ENCODE results near the gene CTIF.
A peak's percentile ranks its signal among the peaks of the same experiment; 100 is the strongest.

Gene CTIF

GRCh38 chr18:48851599-48851960, 312.7 kb downstream of the CTIF start:
- H3K27me3 ChIP-seq = no peaks in the 10 kb centered on the region
- TF ChIP-seq Cebpa-rat (IDR thresholded peaks at IDR 0.05) = no peak
- H3K36me3 ChIP-seq = peaks cover 7% of the 10 kb centered on the region; the same call in 1 of the 2 replicates
- H3K9ac ChIP-seq = peak overlapping the region; percentile 68
- H3K4me2 ChIP-seq = peak overlapping the region; percentile 97
- peak overlapping the region; percentile 46 for H3K4me3 ChIP-seq
- H3K27ac ChIP-seq = peak overlapping the region; percentile 82
- peaks cover 58% of the 10 kb centered on the region for H3K4me1 ChIP-seq
- no peaks in the 10 kb centered on the region for H4K20me1 ChIP-seq
- H3K9me3 ChIP-seq = no peaks in the 10 kb centered on the region

GRCh38 chr18:48852292-48852691, 313.5 kb downstream of the CTIF start:
- peak overlapping the region; percentile 97 for H3K4me2 ChIP-seq
- H3K4me3 ChIP-seq = no peak overlapping the region
- peaks cover 10% of the 10 kb centered on the region; the same call in 1 of the 2 replicates for H3K36me3 ChIP-seq
- peaks cover 58% of the 10 kb centered on the region for H3K4me1 ChIP-seq
- H3K27ac ChIP-seq = no peak overlapping the region; the same call in 1 of the 2 replicates
- H3K9ac ChIP-seq = no peak overlapping the region
- H3K27me3 ChIP-seq = no peaks in the 10 kb centered on the region
- no peaks in the 10 kb centered on the region for H4K20me1 ChIP-seq
- no peak for TF ChIP-seq Cebpa-rat (IDR thresholded peaks at IDR 0.05)
- H3K9me3 ChIP-seq = no peaks in the 10 kb centered on the region

GRCh38 chr18:48852794-48853193, 314.0 kb downstream of the CTIF start:
- H3K27ac ChIP-seq = no peak overlapping the region
- H3K4me3 ChIP-seq = no peak overlapping the region
- H3K9ac ChIP-seq = no peak overlapping the region
- peak overlapping the region; percentile 97 for H3K4me2 ChIP-seq
- TF ChIP-seq Cebpa-rat (IDR thresholded peaks at IDR 0.05) = no peak
- peaks cover 15% of the 10 kb centered on the region; the same call in 1 of the 2 replicates for H3K36me3 ChIP-seq
- no peaks in the 10 kb centered on the region for H3K9me3 ChIP-seq
- peaks cover 55% of the 10 kb centered on the region for H3K4me1 ChIP-seq
- H3K27me3 ChIP-seq = no peaks in the 10 kb centered on the region
- H4K20me1 ChIP-seq = no peaks in the 10 kb centered on the region

GRCh38 chr18:48853588-48853987, 314.8 kb downstream of the CTIF start:
- Histone ChIP-seq H3K9ac (no peak overlapping the region), H3K27ac (no peak overlapping the region), H3K4me3 (no peak overlapping the region), H3K36me3 (peaks cover 19% of the 10 kb centered on the region; the same call in 1 of the 2 replicates), H3K27me3 (no peaks in the 10 kb centered on the region), H3K4me1 (peaks cover 48% of the 10 kb centered on the region), H3K9me3 (no peaks in the 10 kb centered on the region), H3K4me2 (0 out of 2 replicates have a peak overlapping the region, but pooled peaks have one; percentile 97), H4K20me1 (no peaks in the 10 kb centered on the region)
- no peak for TF ChIP-seq Cebpa-rat (IDR thresholded peaks at IDR 0.05)

- no peak for TF ChIP-seq Cebpa-rat (IDR thresholded peaks at IDR 0.05)
- H3K27ac ChIP-seq = no peak overlapping the region
- H3K27me3 ChIP-seq = no peaks in the 10 kb centered on the region
- H3K4me3 ChIP-seq = no peak overlapping the region
- no peaks in the 10 kb centered on the region for H3K9me3 ChIP-seq
- H3K36me3 ChIP-seq = peaks cover 31% of the 10 kb centered on the region; the same call in 1 of the 2 replicates
- H3K4me2 ChIP-seq = no peak overlapping the region
- peaks cover 46% of the 10 kb centered on the region for H3K4me1 ChIP-seq
- no peak overlapping the region for H3K9ac ChIP-seq
- H4K20me1 ChIP-seq = no peaks in the 10 kb centered on the region
Measured at GRCh38 chr18:48854780-48855179, 315.9 kb downstream of the CTIF start.

- peaks cover 36% of the 10 kb centered on the region; the same call in 1 of the 2 replicates for H3K36me3 ChIP-seq
- no peak overlapping the region for H3K4me2 ChIP-seq
- H3K27me3 ChIP-seq = no peaks in the 10 kb centered on the region
- no peaks in the 10 kb centered on the region for H4K20me1 ChIP-seq
- H3K9me3 ChIP-seq = no peaks in the 10 kb centered on the region
- no peak overlapping the region for H3K9ac ChIP-seq
- no peak overlapping the region for H3K27ac ChIP-seq
- no peak for TF ChIP-seq Cebpa-rat (IDR thresholded peaks at IDR 0.05)
- H3K4me1 ChIP-seq = peaks cover 46% of the 10 kb centered on the region
- H3K4me3 ChIP-seq = no peak overlapping the region
Measured at GRCh38 chr18:48855422-48856377, 316.9 kb downstream of the CTIF start.

- Histone ChIP-seq H3K27ac (no peak overlapping the region), H3K4me1 (peaks cover 46% of the 10 kb centered on the region), H3K36me3 (peaks cover 36% of the 10 kb centered on the region; the same call in 1 of the 2 replicates)
Measured at GRCh38 chr18:48857023-48857694, 318.3 kb downstream of the CTIF start.

GRCh38 chr18:48858676-48859075, 319.8 kb downstream of the CTIF start:
- peaks cover 39% of the 10 kb centered on the region; the same call in 1 of the 2 replicates for H3K36me3 ChIP-seq
- peaks cover 30% of the 10 kb centered on the region for H3K4me1 ChIP-seq

More at GRCh38 chr18:48857023-48857694, 318.3 kb downstream of the CTIF start:
- Histone ChIP-seq H3K9ac (no peak overlapping the region), H4K20me1 (no peaks in the 10 kb centered on the region), H3K4me3 (no peak overlapping the region), H3K27me3 (no peaks in the 10 kb centered on the region), H3K9me3 (no peaks in the 10 kb centered on the region), H3K4me2 (no peak overlapping the region)
- no peak for TF ChIP-seq Cebpa-rat (IDR thresholded peaks at IDR 0.05)

GRCh38 chr18:48859311-48860268, 320.8 kb downstream of the CTIF start:
- Histone ChIP-seq H3K9me3 (no peaks in the 10 kb centered on the region), H3K4me3 (no peak overlapping the region), H3K9ac (no peak overlapping the region), H3K4me1 (peaks cover 29% of the 10 kb centered on the region), H3K27ac (0 out of 2 replicates have a peak overlapping the region, but pooled peaks have one; percentile 18), H3K4me2 (peak overlapping the region; percentile 65), H3K36me3 (peaks cover 33% of the 10 kb centered on the region; the same call in 1 of the 2 replicates), H4K20me1 (no peaks in the 10 kb centered on the region), H3K27me3 (no peaks in the 10 kb centered on the region)
- no peak for TF ChIP-seq Cebpa-rat (IDR thresholded peaks at IDR 0.05)

More at GRCh38 chr18:48858676-48859075, 319.8 kb downstream of the CTIF start:
- Histone ChIP-seq H3K9me3 (no peaks in the 10 kb centered on the region), H3K27me3 (no peaks in the 10 kb centered on the region), H3K4me2 (no peak overlapping the region), H3K9ac (no peak overlapping the region), H4K20me1 (no peaks in the 10 kb centered on the region), H3K4me3 (no peak overlapping the region), H3K27ac (peak overlapping the region; percentile 18; the same call in 1 of the 2 replicates)
- no peak for TF ChIP-seq Cebpa-rat (IDR thresholded peaks at IDR 0.05)
